Stimulated activated CD4-positive, alpha-beta T cell treated with anti-CD3 and anti-CD28 coated beads, Interleukin-1b, Interleukin-23, amount 100 ng/mL, for 4 hours (primary cell): ENCODE data around the gene TMEM114.

Experiments used
- DNase-seq, 2 donors: peaks; one replicate each; pipeline ENCODE4 v3.0.0-alpha.2; 2020; ENCODE audit warnings: low read depth in 2 of 2

Gene TMEM114

GRCh38 chr16:8549843-8550412 is 40.4 kb downstream of the TMEM114 start:
- no peak for DNase-seq

DNA sequence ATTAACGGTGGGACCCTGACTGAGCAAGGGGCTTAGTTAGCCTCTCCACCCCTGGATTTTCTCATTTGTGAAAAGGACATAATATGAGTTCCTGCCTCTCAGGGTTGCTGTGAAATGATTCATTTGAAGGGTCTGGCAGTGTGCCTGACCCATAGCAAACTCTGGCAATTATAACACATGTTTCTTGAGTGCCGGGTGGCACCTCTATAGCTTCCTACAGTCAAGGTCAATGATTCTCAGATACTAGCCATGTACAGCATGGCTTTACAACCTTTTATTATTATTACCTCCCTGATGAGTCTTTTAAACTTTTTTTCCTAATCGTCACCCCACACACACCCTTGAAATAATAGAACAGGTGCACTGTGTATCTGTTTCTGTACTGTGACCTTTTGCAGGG is 42.1 kb downstream of the TMEM114 start:
- no peak for DNase-seq

DNA sequence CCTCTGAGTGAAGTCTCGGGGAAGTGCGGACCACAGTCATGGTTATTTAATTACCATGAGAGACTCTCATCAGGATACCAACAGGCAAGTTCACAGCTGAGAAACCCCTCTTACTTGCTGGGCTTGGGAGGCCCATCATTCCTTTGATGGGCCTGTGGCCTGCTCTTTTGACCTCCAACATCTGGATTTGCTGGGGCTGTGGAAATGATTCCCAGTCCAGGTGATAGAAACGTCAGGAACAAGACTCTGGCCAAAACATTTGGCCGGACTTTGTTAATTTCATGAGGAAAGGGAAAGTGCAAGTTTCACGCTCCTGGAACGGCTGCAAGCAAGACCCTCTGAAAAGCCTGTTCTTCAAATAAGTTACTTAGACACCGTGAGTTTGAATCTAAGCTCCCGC is 42.5 kb downstream of the TMEM114 start:
- no peak for DNase-seq

- DNase-seq, result no peak
These were observed 45.9 kb downstream of the TMEM114 start for GRCh38 chr16:8544406-8544805.

GRCh38 chr16:8543258-8543657 is 47.1 kb downstream of the TMEM114 start:
- DNase-seq, result no peak

GRCh38 chr16:8542393-8542792 is 47.9 kb downstream of the TMEM114 start:
- DNase-seq, result no peak

- no peak for DNase-seq
These were observed 48.4 kb downstream of the TMEM114 start for GRCh38 chr16:8541868-8542267.

DNA sequence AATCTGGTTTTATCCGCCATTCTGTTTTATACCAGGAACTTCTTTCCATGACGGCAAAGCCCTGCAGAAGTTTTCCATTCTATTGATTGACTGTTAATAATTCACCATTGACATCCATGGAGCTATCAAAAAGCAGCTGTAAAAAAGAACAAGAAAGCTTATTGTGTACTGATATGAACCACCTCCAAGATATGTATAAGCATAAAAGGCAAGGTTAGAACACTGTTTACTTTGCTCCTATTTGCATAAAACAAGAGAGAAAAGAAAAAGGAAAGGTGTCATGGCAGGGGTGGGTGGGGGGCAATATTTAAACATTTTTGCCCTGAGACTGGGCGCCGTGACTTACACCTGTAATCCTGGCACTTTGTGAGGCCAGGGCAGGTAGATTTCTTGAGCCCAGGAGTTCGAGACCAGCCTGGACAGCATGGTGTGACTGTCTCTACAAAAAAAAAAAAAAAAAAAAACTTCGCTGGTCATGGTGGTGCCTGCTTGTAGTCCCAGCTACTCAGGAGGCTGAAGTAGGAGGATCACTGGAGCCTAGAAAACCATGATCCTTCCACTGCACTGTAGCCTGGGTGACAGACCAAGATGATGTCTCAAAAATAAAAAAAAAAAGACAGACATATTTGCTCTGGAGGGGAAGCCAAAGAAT is 52.5 kb downstream of the TMEM114 start:
- DNase-seq, result no peak

- no peak for DNase-seq
These were observed 56.8 kb downstream of the TMEM114 start for GRCh38 chr16:8533509-8533908.

GRCh38 chr16:8530752-8531384 is 59.4 kb downstream of the TMEM114 start:
- no peak for DNase-seq

DNA sequence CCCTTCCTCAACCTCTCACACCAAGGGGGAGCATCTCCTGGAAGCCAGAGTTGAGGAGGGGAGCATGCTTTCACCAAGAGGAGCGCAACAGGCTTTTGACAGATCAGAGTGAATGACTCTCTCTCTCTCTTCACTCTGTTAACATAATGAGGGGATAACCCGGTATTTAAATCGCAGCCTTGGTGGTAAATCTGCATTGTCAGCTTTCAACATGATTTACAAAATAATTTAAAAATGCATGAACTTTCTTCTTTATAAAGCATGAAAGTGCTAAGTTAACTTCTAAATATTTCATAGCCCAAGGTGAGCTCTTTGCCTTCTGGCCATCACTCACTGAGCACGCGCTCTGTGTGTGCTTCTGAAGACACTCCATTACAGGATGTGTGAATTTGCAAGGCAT is 61.8 kb downstream of the TMEM114 start:
- DNase-seq, result no peak

DNA sequence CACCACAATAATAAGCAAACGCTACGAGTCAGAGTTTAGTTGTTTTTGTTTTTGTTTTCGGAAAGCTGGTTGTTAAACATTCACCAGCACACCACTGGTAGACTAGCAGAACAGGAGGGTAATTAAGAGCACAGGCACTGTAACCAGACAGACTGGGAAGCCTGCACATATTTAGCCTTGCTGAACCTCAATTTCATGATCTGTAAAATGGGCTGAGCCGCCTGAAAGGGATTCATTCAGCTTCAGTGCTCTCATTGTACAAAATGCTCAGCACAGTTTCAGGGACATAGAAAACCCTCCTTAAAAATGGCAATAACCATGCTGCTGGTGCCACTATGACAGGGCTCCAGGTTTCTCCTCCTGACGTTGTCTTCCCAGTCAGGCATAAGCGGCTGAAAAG is 66.4 kb downstream of the TMEM114 start:
- DNase-seq, result no peak

- DNase-seq, result no peak
These were observed 67.6 kb downstream of the TMEM114 start for GRCh38 chr16:8522757-8523156.

DNA sequence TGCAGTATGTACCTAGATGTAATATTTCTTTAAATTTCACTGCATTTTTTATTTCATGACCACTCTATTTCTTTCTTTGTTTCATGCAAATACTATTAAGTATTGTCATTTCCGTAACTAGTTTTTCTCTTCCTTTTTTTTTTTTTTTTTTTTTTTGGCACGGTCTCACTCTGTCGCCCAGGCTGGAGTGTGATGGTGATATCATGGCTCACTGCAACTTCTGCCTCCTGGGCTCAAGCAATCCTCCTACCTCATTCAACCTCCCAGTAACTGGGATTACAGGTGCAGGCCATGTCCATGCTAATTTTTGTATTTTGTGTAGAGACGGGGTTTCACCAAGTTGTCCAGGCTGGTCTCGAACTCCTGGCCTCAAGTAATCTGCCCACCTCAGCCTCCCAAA is 70.7 kb downstream of the TMEM114 start:
- no peak for DNase-seq
